Activated CD8-positive, alpha-beta memory T cell treated with anti-CD3 and anti-CD28 coated beads, Interleukin-2, amount 50 U/mL, for 1 hour (primary cell): ENCODE results near the gene NPR3.
"Not testable (repeated sequence)": the region's sequence is repeated elsewhere in the genome, so short reads cannot be mapped to it uniquely, and the experiment has no call there.

Experiments used
- DNase-seq: peaks from one replicate; pipeline ENCODE4 v3.0.0-alpha.2; 2020; ENCODE audit errors: extremely low read depth

NPR3 gene

GRCh38 chr5:32760091-32760509, 49.0 kb downstream of the NPR3 start:
- DNase-seq = no peak

GRCh38 chr5:32765266-32765665, 54.1 kb downstream of the NPR3 start:
- DNase-seq = no peak

- DNase-seq = no peak
These were observed 56.9 kb downstream of the NPR3 start for GRCh38 chr5:32767948-32768467.

GRCh38 chr5:32769711-32770110, 58.6 kb downstream of the NPR3 start:
- no peak for DNase-seq

- DNase-seq = no peak
These were observed 59.3 kb downstream of the NPR3 start for GRCh38 chr5:32770444-32770843.

- DNase-seq = no peak
These were observed 59.9 kb downstream of the NPR3 start for GRCh38 chr5:32771037-32771436.

GRCh38 chr5:32773944-32774343, 62.8 kb downstream of the NPR3 start:
- DNase-seq = no peak

GRCh38 chr5:32776200-32776599, 65.1 kb downstream of the NPR3 start:
- no peak for DNase-seq

- no peak for DNase-seq
These were observed 66.1 kb downstream of the NPR3 start for GRCh38 chr5:32777222-32777621.

- DNase-seq = no peak
These were observed 66.6 kb downstream of the NPR3 start for GRCh38 chr5:32777733-32778132.

GRCh38 chr5:32778403-32778802, 67.3 kb downstream of the NPR3 start:
- DNase-seq = no peak

- DNase-seq = no peak
These were observed 68.8 kb downstream of the NPR3 start for GRCh38 chr5:32779754-32780415.

GRCh38 chr5:32780508-32780919, 69.4 kb downstream of the NPR3 start:
- no peak for DNase-seq

GRCh38 chr5:32783661-32784060, 72.5 kb downstream of the NPR3 start:
- no peak for DNase-seq

GRCh38 chr5:32785611-32786254, 74.6 kb downstream of the NPR3 start:
- no peak for DNase-seq

- no peak for DNase-seq
These were observed 75.2 kb downstream of the NPR3 start for GRCh38 chr5:32786311-32786710.

- DNase-seq = no peak
These were observed 79.4 kb downstream of the NPR3 start for GRCh38 chr5:32790411-32790951.

- DNase-seq = no peak
These were observed 80.6 kb downstream of the NPR3 start for GRCh38 chr5:32791536-32792243.

- no peak for DNase-seq
These were observed 83.0 kb downstream of the NPR3 start for GRCh38 chr5:32794086-32794485.

GRCh38 chr5:32802764-32803163, 91.6 kb downstream of the NPR3 start:
- no peak for DNase-seq

- DNase-seq = no peak
These were observed 92.5 kb downstream of the NPR3 start for GRCh38 chr5:32803656-32804055.

- not testable (repeated sequence) for DNase-seq
These were observed 94.3 kb downstream of the NPR3 start for GRCh38 chr5:32805462-32805861.
